Lower lobe of right lung (tissue), 2 donors: ENCODE measurements around the gene SLC9A9. TPM values are rescaled to one million over a fixed set of nuclear protein-coding genes. Genes with fewer than 3 reads are reported as not detected.
A peak's percentile ranks its signal among the peaks of the same experiment; 100 is the strongest.
"Not testable (repeated sequence)": the region's sequence is repeated elsewhere in the genome, so short reads cannot be mapped to it uniquely, and the experiment has no call there.

Experiments used
- ATAC-seq, 2 donors: fragments of 200-7000 bp; cut with Tn5 transposase; one replicate each; pipeline ENCODE4 v1.9.1; 2020 to 2022; ENCODE audit warnings: mild to moderate bottlenecking in 2 of 2, moderate library complexity in 2 of 2
- DNase-seq: peaks from one replicate; pipeline ENCODE4 v3.0.0-alpha.2; 2020
- H3K27ac ChIP-seq: fragments of 200-600 bp; one replicate; pipeline ENCODE4 v1.8.0; 2022
- H3K27me3 ChIP-seq: fragments of 200-600 bp; one replicate; pipeline ENCODE4 v1.8.0; 2022; ENCODE audit warnings: low read depth
- H3K36me3 ChIP-seq: fragments of 200-600 bp; one replicate; pipeline ENCODE4 v1.8.0; 2022; ENCODE audit warnings: mild to moderate bottlenecking
- H3K4me1 ChIP-seq: fragments of 200-600 bp; one replicate; pipeline ENCODE4 v1.8.0; 2022
- H3K4me3 ChIP-seq: fragments of 200-600 bp; one replicate; pipeline ENCODE4 v1.8.0; 2022; ENCODE audit warnings: mild to moderate bottlenecking
- H3K9me3 ChIP-seq: fragments of 200-600 bp; one replicate; pipeline ENCODE4 v1.8.0; 2022
- intact Hi-C: fragments of 100-400 bp; cut with DNase I; formaldehyde crosslinking; loops from one replicate; pipeline ENCODE4 v1.11.0; 2022
- total RNA-seq: library from RNA; stranded (reverse); fragmentation: NEBNext Ultra II Directional; extraction: Animal tissue kit (Norgen Biotek cat#: 25700); gene quantifications from one replicate; pipeline ENCODE4 v1.2.1, GENCODE V29; 2021
- TF ChIP-seq, protein P1 (sequence below): fragments of 200-600 bp; IDR thresholded peaks from one replicate; pipeline ENCODE4 v1.8.0; 2022; ENCODE audit warnings: antibody characterized with exemption, mild to moderate bottlenecking
- donor health status: DM: no; HTN: yes; CAD: no; lungs with severe emphysema.

Gene SLC9A9
- total RNA-seq, 1 donor from 2014 or later, result 15.6 TPM

DNA sequence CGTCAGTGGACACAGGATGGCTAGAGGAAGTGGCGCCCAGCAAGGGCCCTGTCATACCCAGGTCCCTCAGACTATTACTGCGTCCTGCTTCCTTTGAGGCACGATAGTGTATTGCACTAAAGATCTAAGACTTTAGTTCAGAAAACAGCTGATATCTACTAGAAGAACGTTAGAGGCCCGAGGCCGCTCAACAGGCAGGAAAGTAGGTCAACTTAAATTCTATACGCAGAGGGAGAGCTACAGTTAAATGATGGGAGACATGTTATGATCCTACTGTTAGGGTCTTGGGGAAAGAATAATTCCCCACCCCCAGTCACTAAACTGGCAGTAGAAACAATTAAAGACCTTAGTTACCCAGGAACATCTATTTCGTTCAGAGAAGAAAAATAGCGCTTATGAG, 410.9 kb downstream of the SLC9A9 start:
- Histone ChIP-seq H3K9me3 (no peaks in the 10 kb centered on the region), H3K4me1 (no peaks in the 10 kb centered on the region), H3K4me3 (no peak overlapping the region), H3K36me3 (no peaks in the 10 kb centered on the region), H3K27ac (no peak overlapping the region), H3K27me3 (no peaks in the 10 kb centered on the region)
- ATAC-seq (no peak), DNase-seq (no peak)
- TF ChIP-seq, protein P1, sequence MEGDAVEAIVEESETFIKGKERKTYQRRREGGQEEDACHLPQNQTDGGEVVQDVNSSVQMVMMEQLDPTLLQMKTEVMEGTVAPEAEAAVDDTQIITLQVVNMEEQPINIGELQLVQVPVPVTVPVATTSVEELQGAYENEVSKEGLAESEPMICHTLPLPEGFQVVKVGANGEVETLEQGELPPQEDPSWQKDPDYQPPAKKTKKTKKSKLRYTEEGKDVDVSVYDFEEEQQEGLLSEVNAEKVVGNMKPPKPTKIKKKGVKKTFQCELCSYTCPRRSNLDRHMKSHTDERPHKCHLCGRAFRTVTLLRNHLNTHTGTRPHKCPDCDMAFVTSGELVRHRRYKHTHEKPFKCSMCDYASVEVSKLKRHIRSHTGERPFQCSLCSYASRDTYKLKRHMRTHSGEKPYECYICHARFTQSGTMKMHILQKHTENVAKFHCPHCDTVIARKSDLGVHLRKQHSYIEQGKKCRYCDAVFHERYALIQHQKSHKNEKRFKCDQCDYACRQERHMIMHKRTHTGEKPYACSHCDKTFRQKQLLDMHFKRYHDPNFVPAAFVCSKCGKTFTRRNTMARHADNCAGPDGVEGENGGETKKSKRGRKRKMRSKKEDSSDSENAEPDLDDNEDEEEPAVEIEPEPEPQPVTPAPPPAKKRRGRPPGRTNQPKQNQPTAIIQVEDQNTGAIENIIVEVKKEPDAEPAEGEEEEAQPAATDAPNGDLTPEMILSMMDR, result no peak
- intact Hi-C loops, result no loop called here

DNA sequence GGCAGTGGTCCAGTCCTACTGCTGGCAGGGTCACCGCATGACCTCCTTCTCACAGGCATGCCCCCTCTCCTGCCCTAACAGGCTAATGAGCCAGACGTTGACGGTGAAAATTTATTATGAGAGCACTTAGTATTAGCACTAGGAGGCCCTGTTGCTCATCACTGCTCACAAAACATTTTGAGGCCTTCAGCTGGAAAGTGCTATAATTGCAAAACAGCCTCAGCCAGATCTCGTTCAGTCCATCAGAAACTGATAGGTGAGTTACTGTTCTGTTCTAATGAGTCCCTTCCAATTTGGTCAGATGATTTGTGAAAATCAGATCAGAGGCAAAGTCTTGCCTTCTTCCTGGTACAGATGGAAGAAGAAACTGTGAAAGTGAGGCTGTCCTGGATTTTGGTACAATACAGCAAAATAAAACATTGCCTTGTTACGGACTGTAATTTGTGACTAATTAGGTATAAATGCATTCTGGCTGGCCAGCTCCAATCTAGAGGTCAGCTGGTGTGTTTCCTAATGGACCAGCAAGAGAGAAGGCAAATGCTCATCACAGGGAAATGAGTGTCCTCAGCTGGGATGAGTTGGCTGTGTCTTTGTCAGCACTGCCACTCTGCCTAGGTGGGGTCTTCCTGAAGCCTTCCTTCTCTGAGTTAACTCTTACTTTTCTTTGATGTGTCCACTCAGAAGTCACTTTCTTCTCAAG, 411.9 kb downstream of the SLC9A9 start:
- intact Hi-C loops, result no loop called here

DNA sequence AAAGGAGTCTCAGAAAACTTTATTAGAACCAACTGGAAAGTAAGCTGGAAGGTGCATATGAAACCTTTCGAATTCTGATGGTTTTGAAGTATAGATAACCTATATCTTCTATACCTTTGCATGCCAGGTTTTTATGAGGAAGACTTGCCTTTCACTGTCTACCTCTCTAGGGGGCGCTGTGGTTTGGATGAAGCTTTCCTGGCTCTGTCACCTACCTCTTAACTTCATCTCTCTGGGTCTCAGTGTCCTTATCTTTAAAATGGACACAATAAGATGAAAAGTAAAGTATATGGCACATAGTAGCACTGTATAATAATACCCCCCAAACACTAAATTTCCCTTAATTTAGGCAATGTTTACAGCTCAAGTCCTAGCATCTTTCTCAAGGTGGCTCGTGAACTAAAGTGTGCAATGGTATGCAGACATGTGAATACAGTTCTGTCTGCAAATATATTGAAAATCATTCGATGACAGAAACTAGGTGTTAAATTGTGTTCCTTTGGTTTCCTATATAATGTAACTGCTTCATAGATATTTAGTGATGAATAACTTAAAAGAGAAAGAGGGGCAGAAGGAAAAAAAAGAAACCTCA, 414.4 kb downstream of the SLC9A9 start:
- Histone ChIP-seq H3K27me3 (no peaks in the 10 kb centered on the region), H3K4me1 (no peaks in the 10 kb centered on the region), H3K27ac (no peak overlapping the region), H3K4me3 (no peak overlapping the region), H3K36me3 (no peaks in the 10 kb centered on the region), H3K9me3 (no peaks in the 10 kb centered on the region)
- TF ChIP-seq, protein P1, result peak; percentile 50
- ATAC-seq (no peak), DNase-seq (no peak)
- intact Hi-C loops, result no loop called here

More for the DNA sequence above, 411.9 kb downstream of the SLC9A9 start:
- Histone ChIP-seq H3K27me3 (no peaks in the 10 kb centered on the region), H3K4me1 (no peaks in the 10 kb centered on the region), H3K36me3 (no peaks in the 10 kb centered on the region), H3K27ac (no peak overlapping the region), H3K4me3 (no peak overlapping the region), H3K9me3 (no peaks in the 10 kb centered on the region)
- DNase-seq (no peak), ATAC-seq (no peak)
- TF ChIP-seq, protein P1, result no peak

DNA sequence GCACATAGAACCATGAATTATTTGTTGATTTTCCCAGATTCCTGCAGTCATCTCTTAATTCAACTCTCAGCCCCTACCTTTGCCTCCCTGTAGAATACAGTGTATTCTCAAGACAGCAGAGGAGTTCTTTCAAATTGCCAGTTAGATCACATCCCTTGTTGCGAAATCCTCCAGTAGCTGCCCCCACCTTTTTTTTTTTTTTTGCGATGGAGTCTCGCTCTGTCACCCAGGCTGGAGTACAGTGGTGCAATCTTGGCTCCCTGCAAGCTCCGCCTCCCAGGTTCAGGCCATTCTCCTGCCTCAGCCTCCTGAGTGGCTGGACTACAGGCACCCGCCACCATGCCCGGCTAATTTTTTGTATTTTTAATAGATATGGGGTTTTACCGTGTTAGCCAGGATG, 417.0 kb downstream of the SLC9A9 start:
- H3K27me3 ChIP-seq, H3K9me3 ChIP-seq, H3K4me1 ChIP-seq, H3K27ac ChIP-seq, DNase-seq, H3K36me3 ChIP-seq, intact Hi-C loops, H3K4me3 ChIP-seq: not testable (repeated sequence)
- ATAC-seq, result peak; percentile 14 to 38

DNA sequence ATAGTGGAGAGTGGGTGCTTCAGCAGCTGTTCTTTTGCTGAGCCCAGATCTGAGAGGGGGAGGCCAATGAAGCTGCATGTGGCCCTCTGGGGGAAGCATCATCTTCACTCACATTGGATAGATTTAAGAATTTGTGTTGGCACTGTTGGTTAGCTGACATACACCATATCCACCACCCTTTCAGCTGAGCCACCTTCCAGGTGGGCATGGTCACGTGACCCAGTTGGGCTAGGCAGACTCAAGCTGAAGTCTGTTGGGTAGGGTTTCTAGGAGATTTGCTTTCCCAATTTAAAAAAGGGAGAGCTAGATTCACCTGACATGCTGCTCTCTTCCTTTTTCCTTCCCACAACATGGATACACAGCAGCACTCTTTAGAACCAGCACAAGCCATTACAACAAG, 417.7 kb downstream of the SLC9A9 start:
- DNase-seq, result no peak
- Histone ChIP-seq H3K4me3 (no peak overlapping the region), H3K9me3 (no peaks in the 10 kb centered on the region), H3K27ac (no peak overlapping the region), H3K4me1 (no peaks in the 10 kb centered on the region), H3K36me3 (no peaks in the 10 kb centered on the region), H3K27me3 (no peaks in the 10 kb centered on the region)
- intact Hi-C loops, result no loop called here
- ATAC-seq, result no peak
- TF ChIP-seq, protein P1, result no peak
